ENCODE results near the gene TMUB2.
"Not testable (repeated sequence)": the region's sequence is repeated elsewhere in the genome, so short reads cannot be mapped to it uniquely, and the experiment has no call there.

Gene TMUB2

DNA sequence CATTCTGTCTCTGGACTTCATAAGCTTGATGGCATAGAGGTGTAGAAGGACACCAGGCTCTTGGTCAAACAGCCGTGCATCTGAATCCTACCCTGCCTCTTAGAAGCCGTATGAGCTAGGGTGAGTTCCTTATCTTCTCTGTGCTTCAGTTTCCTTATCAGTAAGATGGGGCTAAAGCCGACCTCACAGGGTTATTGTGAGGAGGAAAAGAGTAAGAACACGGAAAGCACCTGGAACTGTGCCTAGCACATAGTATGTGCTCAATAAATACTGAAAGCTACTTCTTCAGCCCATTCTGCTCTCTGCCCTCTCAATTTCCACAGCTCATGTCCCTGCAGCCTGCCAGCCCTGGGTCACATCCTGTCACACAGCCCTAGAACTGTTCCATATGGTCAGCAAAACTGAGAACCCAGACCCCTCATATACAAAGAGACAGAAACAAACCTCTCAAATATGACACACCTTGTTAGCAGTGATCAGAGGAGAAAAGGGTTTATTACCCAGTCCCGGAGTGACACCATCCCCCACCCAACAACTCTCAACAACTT is 49.7 kb downstream of the TMUB2 start:
- TF ChIP-seq, protein P1, sequence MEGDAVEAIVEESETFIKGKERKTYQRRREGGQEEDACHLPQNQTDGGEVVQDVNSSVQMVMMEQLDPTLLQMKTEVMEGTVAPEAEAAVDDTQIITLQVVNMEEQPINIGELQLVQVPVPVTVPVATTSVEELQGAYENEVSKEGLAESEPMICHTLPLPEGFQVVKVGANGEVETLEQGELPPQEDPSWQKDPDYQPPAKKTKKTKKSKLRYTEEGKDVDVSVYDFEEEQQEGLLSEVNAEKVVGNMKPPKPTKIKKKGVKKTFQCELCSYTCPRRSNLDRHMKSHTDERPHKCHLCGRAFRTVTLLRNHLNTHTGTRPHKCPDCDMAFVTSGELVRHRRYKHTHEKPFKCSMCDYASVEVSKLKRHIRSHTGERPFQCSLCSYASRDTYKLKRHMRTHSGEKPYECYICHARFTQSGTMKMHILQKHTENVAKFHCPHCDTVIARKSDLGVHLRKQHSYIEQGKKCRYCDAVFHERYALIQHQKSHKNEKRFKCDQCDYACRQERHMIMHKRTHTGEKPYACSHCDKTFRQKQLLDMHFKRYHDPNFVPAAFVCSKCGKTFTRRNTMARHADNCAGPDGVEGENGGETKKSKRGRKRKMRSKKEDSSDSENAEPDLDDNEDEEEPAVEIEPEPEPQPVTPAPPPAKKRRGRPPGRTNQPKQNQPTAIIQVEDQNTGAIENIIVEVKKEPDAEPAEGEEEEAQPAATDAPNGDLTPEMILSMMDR (IDR thresholded peaks at IDR 0.05; ENCODE audit: insufficient read depth, low read length, poor library complexity, severe bottlenecking), result no peak
- TF ChIP-seq EZH2phosphoT487 (conservative IDR thresholded peaks at IDR 0.05; ENCODE audit: low read length), result no peak
- no peaks in the 10 kb centered on the region for H3F3A ChIP-seq (ENCODE audit: insufficient read depth)
- no peaks in the 10 kb centered on the region for H3K9me2 ChIP-seq (replicated peaks; ENCODE audit: insufficient read depth, low read length)
- H3K79me2 ChIP-seq (ENCODE audit: insufficient read depth, low read length), result no peaks in the 10 kb centered on the region
- no peak overlapping the region for H2AFZ ChIP-seq (ENCODE audit: low read depth, low read length, severe bottlenecking)
- no peak overlapping the region for H3K9ac ChIP-seq (ENCODE audit: low read length)
- H3K27ac ChIP-seq (ENCODE audit: low read depth, low read length), result no peak overlapping the region
- no peaks in the 10 kb centered on the region for H3K27me3 ChIP-seq (ENCODE audit: low read length)
- no peak overlapping the region for H3K4me3 ChIP-seq (ENCODE audit: insufficient read depth, low read length, poor library complexity, severe bottlenecking)
- H3K9me3 ChIP-seq (ENCODE audit: insufficient read depth, low read length), result no peaks in the 10 kb centered on the region
- no peaks in the 10 kb centered on the region for H3K36me3 ChIP-seq (ENCODE audit: low read length)
- H3K4me2 ChIP-seq (ENCODE audit: low read depth, low read length, poor library complexity, severe bottlenecking), result no peak overlapping the region
- no peaks in the 10 kb centered on the region for H4K20me1 ChIP-seq (ENCODE audit: low read depth, low read length)

DNA sequence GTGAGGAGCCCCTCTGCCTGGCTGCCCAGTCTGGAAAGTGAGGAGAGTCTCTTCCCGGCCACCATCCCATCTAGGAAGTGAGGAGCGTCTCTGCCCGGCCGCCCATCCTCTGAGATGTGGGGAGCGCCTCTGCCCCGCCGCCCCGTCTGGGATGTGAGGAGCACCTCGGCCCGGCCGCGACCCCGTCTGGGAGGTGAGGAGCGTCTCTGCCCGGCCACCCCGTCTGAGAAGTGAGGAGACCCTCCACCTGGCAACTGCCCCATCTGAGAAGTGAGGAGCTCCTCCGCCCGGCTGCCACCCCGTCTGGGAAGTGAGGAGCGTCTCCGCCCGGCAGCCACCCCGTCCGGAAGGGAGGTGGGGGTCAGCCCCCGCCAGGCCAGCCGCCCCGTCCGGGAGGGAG is 51.1 kb downstream of the TMUB2 start:
- H3K36me3 ChIP-seq (ENCODE audit: low read length); H3K27ac ChIP-seq (ENCODE audit: low read depth, low read length); H3K9ac ChIP-seq (ENCODE audit: low read length); H3K9me3 ChIP-seq (ENCODE audit: insufficient read depth, low read length); H2AFZ ChIP-seq (ENCODE audit: low read depth, low read length, severe bottlenecking); H3K4me2 ChIP-seq (ENCODE audit: low read depth, low read length, poor library complexity, severe bottlenecking); H3K9me2 ChIP-seq (replicated peaks; ENCODE audit: insufficient read depth, low read length); H3K27me3 ChIP-seq (ENCODE audit: low read length); H3F3A ChIP-seq (ENCODE audit: insufficient read depth); H4K20me1 ChIP-seq (ENCODE audit: low read depth, low read length); H3K79me2 ChIP-seq (ENCODE audit: insufficient read depth, low read length); H3K4me3 ChIP-seq (ENCODE audit: insufficient read depth, low read length, poor library complexity, severe bottlenecking): not testable (repeated sequence)

DNA sequence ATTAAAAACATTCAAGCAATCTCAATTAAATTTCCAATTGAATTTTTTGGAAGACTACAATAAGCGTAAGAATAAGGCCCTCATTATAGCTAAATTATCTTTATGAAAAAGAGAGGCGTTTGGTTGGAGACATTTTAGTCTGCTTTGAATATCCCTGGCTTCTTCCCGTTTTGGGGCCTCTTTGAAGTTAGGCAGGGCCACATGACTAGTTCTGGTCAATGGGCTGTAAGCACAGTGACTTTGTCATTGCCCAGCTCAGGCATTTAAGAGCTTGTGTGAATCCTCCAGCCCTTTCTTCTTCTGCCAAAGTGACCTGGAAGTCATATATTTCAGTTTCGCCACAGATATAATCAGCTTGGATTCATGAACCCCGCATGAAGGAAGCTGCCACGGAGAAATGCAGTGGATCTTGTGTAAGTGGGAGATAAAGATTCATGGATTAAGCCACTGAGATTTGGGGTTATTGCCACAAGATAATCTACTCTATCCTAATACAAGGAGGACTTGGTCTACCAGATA is 54.4 kb downstream of the TMUB2 start:
- no peaks in the 10 kb centered on the region for H3F3A ChIP-seq (ENCODE audit: insufficient read depth)
- H3K9me3 ChIP-seq (ENCODE audit: insufficient read depth, low read length), result no peaks in the 10 kb centered on the region
- no peaks in the 10 kb centered on the region for H3K36me3 ChIP-seq (ENCODE audit: low read length)
- H3K79me2 ChIP-seq (ENCODE audit: insufficient read depth, low read length), result no peaks in the 10 kb centered on the region
- no peak for TF ChIP-seq EZH2phosphoT487 (conservative IDR thresholded peaks at IDR 0.05; ENCODE audit: low read length)
- TF ChIP-seq, protein P1 (IDR thresholded peaks at IDR 0.05; ENCODE audit: insufficient read depth, low read length, poor library complexity, severe bottlenecking), result no peak
- no peaks in the 10 kb centered on the region for H3K27me3 ChIP-seq (ENCODE audit: low read length)
- H3K27ac ChIP-seq (ENCODE audit: low read depth, low read length), result no peak overlapping the region
- H2AFZ ChIP-seq (ENCODE audit: low read depth, low read length, severe bottlenecking), result no peak overlapping the region
- H3K9me2 ChIP-seq (replicated peaks; ENCODE audit: insufficient read depth, low read length), result no peaks in the 10 kb centered on the region
- no peak overlapping the region for H3K4me2 ChIP-seq (ENCODE audit: low read depth, low read length, poor library complexity, severe bottlenecking)
- no peak overlapping the region for H3K9ac ChIP-seq (ENCODE audit: low read length)
- H4K20me1 ChIP-seq (ENCODE audit: low read depth, low read length), result no peaks in the 10 kb centered on the region
- no peak overlapping the region for H3K4me3 ChIP-seq (ENCODE audit: insufficient read depth, low read length, poor library complexity, severe bottlenecking)

All from SU-DHL-6 (cell line).